Mononuclear cell (primary cell): ENCODE data around the gene POGZ. TPM values are rescaled to one million over a fixed set of nuclear protein-coding genes. Genes with fewer than 3 reads are reported as not detected.
A peak's percentile ranks its signal among the peaks of the same experiment; 100 is the strongest.
"Not testable (repeated sequence)": the region's sequence is repeated elsewhere in the genome, so short reads cannot be mapped to it uniquely, and the experiment has no call there.

Source experiments
- H3K27me3 ChIP-seq: 2 replicates; pipeline ENCODE4 v1.6.0; 2011; ENCODE audit warnings: low read length, control low read depth; ENCODE audit not compliant: insufficient read depth
- H3K4me1 ChIP-seq: 2 replicates; pipeline ENCODE4 v1.5.1; 2011; ENCODE audit warnings: mild to moderate bottlenecking, low read length, control low read depth; ENCODE audit not compliant: insufficient read depth
- H3K4me3 ChIP-seq: 2 replicates; pipeline ENCODE4 v1.5.1; 2011; ENCODE audit warnings: mild to moderate bottlenecking, low read length, moderate library complexity
- H3K9me3 ChIP-seq: 2 replicates; pipeline ENCODE4 v1.5.1; 2011; ENCODE audit warnings: low read depth, mild to moderate bottlenecking, control low read depth, low read length
- total RNA-seq: library from RNA; depleted of rRNA; stranded (reverse); fragments of >200 nt; gene quantifications from one replicate; pipeline ENCODE4 v1.2.3, GENCODE V29; 2012

The POGZ gene
- total RNA-seq, 1 donor, result 48.0 TPM

GRCh38 chr1:151407304-151407703 is 52.0 kb downstream of the POGZ start:
- Histone ChIP-seq H3K4me1 (no peaks in the 10 kb centered on the region), H3K9me3 (no peaks in the 10 kb centered on the region)

DNA sequence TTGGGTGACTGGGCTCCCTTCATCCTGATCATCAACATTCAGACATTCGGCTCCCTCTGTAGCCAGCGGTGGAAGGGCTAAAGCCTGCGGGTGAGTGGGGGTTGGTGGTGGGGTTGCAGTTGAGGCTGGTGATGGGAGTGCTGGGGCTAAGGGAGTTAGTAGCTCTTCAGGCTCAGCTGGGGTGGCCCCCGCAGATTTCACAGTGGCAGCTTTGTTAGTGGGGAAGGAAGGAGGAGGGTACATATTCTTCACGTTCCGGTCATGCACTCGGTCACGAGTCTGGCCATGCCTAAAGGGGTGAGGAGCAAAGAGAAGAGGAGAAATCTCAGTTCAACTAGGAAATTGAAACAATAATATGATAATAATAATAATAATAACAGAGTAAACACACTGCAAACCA is 53.1 kb downstream of the POGZ start:
- Histone ChIP-seq H3K27me3 (no peaks in the 10 kb centered on the region), H3K4me1 (peaks cover 1% of the 10 kb centered on the region), H3K9me3 (no peaks in the 10 kb centered on the region), H3K4me3 (no peak overlapping the region)

More at GRCh38 chr1:151407304-151407703, 52.0 kb downstream of the POGZ start:
- no peaks in the 10 kb centered on the region for H3K27me3 ChIP-seq
- no peak overlapping the region for H3K4me3 ChIP-seq

DNA sequence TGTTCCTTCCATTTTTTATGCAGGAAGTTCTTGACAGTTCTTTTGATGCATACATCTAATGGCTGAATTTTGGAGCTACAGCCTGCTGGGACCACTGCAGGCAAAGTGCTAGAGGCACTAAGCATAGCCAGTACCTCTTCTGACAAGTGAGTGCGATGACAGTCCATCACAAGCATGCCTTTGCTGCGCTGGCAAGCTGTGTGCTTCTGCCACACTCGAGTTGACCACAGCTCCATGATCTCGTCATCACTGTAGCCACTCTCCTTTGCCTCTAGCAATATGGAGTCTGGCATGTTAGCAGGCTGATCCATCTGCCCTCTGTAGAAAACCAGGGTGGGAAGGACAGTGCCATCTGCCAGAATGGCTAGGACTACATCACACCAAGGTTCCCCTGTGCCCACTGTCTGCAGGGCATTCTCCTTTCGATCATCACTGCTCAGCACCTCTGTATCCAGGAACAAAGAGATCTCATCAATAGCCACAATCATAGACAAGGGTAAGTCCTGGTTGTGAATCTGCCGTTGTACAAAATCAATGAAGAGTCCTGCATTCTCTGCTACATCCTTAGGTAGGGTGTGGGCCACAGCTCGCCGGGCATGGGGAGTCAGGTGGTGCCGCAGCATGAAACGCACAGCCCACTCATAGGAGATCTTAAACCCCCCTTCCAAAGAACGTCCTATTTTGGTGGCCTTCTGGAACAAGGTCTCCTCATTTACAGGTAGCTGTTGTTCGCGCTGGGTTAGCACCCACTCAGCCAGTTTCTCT is 53.9 kb downstream of the POGZ start:
- no peak overlapping the region for H3K4me3 ChIP-seq
- H3K27me3 ChIP-seq, result no peaks in the 10 kb centered on the region
- H3K4me1 ChIP-seq, result peaks cover 10% of the 10 kb centered on the region
- no peaks in the 10 kb centered on the region for H3K9me3 ChIP-seq

DNA sequence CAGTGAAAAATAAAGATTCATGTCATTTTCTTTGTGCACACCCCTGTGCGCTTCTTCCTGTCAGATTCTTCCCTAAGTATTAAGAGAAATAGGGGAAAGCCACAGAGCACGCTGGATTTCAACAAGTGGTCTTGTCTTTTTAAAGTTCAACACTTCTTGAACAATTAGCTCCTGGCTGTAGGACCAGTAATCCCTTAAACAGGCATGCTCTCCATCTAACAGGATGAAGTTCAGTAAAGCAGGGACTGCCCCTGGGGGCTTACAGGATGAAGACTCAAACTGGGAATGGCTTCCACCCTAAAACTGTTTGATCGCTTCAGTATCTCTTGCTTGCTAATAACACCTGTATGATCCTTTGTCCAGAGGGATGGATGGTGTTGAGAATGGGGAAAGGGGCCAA is 55.7 kb downstream of the POGZ start:
- Histone ChIP-seq H3K27me3 (no peaks in the 10 kb centered on the region), H3K9me3 (no peaks in the 10 kb centered on the region), H3K4me1 (peaks cover 20% of the 10 kb centered on the region), H3K4me3 (no peak overlapping the region)

GRCh38 chr1:151402764-151403163 is 56.5 kb downstream of the POGZ start:
- no peaks in the 10 kb centered on the region for H3K9me3 ChIP-seq
- H3K4me1 ChIP-seq, result peaks cover 23% of the 10 kb centered on the region
- H3K27me3 ChIP-seq, result no peaks in the 10 kb centered on the region
- no peak overlapping the region for H3K4me3 ChIP-seq

GRCh38 chr1:151401860-151402259 is 57.4 kb downstream of the POGZ start:
- no peaks in the 10 kb centered on the region for H3K27me3 ChIP-seq
- no peak overlapping the region for H3K4me3 ChIP-seq
- no peaks in the 10 kb centered on the region for H3K9me3 ChIP-seq
- H3K4me1 ChIP-seq, result peaks cover 23% of the 10 kb centered on the region

DNA sequence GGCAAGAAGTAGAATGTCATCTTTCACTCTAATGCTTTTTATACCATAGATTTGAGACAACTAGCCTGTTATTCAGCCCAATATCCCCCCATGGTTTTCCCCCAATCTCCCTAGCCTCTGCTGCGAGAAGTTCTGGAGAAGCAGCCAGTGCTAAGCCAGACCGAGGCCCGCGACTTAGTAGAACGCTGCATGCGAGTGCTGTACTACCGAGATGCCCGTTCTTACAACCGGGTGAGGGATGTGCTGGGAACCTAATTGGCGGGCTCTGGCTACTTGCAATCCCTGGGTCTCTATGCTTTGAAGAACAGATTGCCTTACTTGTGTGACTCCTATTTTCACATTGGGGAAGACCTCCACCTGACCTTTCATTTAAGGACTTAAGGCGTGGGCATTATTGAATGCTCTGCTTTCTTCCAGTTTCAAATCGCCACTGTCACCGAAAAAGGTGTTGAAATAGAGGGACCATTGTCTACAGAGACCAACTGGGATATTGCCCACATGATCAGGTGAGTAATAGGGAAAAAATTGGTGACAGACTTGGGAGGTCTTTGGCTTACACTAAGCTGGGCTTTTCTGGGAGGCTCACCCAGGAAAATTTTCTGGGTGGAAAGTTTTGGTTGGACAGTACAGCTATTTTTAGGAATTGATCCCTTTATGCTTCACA is 58.0 kb downstream of the POGZ start:
- Histone ChIP-seq H3K27me3 (no peaks in the 10 kb centered on the region), H3K9me3 (no peaks in the 10 kb centered on the region), H3K4me1 (peaks cover 23% of the 10 kb centered on the region), H3K4me3 (no peak overlapping the region)

GRCh38 chr1:151399324-151400171 is 59.7 kb downstream of the POGZ start, which contains the start of gene PSMB4:
TSS of gene PSMB4 (plus strand) at chr1:151399573. CDS start at chr1:151399588, 15 bp downstream.
- no peaks in the 10 kb centered on the region for H3K9me3 ChIP-seq
- peaks cover 23% of the 10 kb centered on the region for H3K4me1 ChIP-seq
- peak within 1 kb of the TSS; percentile 99 for H3K4me3 ChIP-seq
- H3K27me3 ChIP-seq, result no peaks in the 10 kb centered on the region

DNA sequence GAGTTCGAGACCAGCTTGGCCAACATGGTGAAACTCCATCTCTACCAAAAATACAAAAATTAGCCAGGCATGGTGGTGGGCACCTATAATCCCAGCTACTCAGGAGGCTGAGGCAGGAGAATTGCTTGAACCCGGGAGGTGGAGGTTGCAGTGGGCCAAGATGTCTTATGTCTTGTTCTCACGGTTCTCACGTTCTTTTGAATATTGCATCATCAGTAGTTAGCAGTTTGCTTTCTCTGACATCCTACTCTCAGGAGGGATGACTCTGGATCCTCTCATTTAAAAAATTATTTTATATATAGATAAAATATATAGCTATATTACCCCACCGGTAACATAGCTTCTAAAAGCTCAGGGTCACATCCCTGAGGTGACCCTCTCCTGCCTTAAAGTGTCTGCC is 63.0 kb downstream of the POGZ start:
- peaks cover 23% of the 10 kb centered on the region for H3K4me1 ChIP-seq
- not testable (repeated sequence) for H3K4me3 ChIP-seq, H3K27me3 ChIP-seq, H3K9me3 ChIP-seq

GRCh38 chr1:151393583-151393982 is 65.7 kb downstream of the POGZ start:
- Histone ChIP-seq H3K4me3 (no peak overlapping the region), H3K9me3 (no peaks in the 10 kb centered on the region), H3K4me1 (peaks cover 3% of the 10 kb centered on the region), H3K27me3 (no peaks in the 10 kb centered on the region)

GRCh38 chr1:151391079-151391563 is 68.2 kb downstream of the POGZ start:
- Histone ChIP-seq H3K4me1 (no peaks in the 10 kb centered on the region), H3K9me3 (no peaks in the 10 kb centered on the region), H3K4me3 (no peak overlapping the region), H3K27me3 (no peaks in the 10 kb centered on the region)

- H3K4me3 ChIP-seq, H3K27me3 ChIP-seq, H3K9me3 ChIP-seq, H3K4me1 ChIP-seq: not testable (repeated sequence)
These were observed 68.8 kb downstream of the POGZ start for GRCh38 chr1:151390221-151391078.

GRCh38 chr1:151386002-151386401 is 73.3 kb downstream of the POGZ start:
- H3K4me3 ChIP-seq, result no peak overlapping the region
- H3K9me3 ChIP-seq, result no peaks in the 10 kb centered on the region
- H3K27me3 ChIP-seq, result no peaks in the 10 kb centered on the region
- no peaks in the 10 kb centered on the region for H3K4me1 ChIP-seq

- Histone ChIP-seq H3K27me3 (no peaks in the 10 kb centered on the region), H3K4me1 (no peaks in the 10 kb centered on the region), H3K4me3 (no peak overlapping the region), H3K9me3 (no peaks in the 10 kb centered on the region)
These were observed 74.7 kb downstream of the POGZ start for GRCh38 chr1:151384584-151384983.
